CD4-positive, alpha-beta T cell treated with Interleukin-4 for 4 hours (primary cell): ENCODE results near the gene SLC36A4.
"Not testable (repeated sequence)": the region's sequence is repeated elsewhere in the genome, so short reads cannot be mapped to it uniquely, and the experiment has no call there.

Experiments used
- DNase-seq: peaks from one replicate; pipeline ENCODE4 v3.0.0-alpha.2; 2020

Gene SLC36A4

DNA sequence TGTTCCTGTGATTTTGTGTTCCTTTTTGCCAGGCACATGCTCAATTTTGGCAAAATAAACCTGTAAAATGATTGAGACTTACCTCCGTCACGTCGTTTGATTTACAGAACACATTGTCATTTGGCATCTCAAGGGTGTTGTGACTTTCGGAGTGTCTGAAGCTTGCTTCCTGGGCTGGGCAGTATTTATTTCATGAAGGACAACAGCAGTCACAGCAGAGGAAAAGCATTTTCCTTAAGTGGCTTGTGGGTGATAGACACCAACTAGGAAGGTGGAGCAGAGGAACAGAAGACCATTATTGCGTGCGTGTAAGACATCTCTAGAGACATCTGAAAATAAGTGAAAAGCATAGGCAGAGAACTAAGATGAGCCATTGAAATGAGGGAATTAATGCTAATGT is 80.2 kb downstream of the SLC36A4 start:
- DNase-seq, result no peak

DNA sequence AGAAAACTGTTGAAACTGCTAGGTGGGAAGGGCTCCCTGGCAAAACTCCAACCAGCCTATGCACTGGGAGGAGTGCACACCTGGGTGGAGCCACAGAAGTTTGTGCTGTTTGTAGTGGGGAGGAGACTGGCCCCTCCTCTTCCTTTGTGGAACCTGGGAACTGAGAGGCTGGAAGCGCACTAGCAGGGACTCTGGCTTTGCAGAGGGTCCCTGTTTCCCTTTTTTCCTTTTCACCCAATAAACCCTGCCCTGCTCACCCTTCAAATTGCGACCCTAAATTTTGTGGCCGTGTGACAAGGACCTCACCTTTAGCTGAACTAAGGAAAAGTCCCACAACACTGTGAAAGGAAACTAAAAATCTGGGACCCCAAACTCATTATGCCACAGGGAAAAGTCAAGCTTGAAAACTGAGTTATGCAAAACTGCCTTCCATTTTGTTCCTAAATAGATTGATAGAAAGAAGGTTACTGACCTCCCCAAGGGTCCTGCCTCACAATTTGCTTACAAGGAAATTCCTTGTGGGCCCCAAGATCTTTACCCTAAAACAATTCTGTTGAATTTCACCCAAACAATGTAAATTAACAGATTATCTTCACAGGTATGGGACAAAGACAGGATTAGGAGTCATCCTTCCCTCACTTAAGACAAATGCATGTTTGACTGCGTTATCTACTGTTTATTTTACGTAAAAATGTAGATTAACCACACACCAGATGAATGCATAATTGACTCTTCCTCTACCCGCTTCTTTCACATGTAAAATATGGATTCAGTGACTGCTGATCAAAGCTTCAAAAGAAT is 81.0 kb downstream of the SLC36A4 start:
- DNase-seq, result no peak

DNA sequence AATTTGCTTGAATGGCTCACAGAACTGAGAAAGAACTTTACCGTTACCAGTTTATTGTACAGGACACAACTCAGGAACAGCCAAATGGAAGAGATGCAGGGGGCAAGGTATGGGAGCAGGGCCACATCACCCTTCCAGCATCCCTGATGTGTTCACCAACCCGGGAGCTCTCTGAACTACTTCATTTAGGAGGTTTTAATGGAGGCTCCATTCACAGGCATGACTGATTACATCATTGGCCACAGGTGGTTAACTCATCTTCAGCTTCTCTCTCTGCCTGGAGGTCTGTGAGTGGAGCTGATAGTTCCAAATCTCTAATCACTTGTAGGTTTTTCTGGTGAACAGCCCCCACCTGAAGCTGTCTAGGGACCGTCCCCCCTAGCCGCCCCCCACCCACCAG is 83.5 kb downstream of the SLC36A4 start:
- DNase-seq, result no peak

DNA sequence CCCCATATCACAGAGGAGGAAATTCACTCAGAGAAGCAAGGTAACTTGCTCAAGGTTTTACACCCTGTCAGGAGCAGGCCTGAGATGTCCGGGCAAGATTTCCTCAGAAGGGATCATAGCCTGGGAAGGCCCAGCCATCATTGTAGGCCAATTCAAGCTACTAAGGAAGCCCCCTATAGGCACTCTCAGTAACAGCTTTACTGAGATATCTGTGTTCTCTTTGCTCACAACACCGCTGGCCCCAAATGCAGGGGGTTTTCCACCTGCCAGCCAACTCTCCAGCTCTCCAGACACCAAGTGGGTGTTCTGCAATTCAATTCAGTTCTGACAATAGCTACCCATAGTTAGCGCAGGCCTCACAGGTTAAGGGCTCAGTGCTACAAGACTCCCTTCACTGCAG is 84.0 kb downstream of the SLC36A4 start:
- DNase-seq, result no peak

DNA sequence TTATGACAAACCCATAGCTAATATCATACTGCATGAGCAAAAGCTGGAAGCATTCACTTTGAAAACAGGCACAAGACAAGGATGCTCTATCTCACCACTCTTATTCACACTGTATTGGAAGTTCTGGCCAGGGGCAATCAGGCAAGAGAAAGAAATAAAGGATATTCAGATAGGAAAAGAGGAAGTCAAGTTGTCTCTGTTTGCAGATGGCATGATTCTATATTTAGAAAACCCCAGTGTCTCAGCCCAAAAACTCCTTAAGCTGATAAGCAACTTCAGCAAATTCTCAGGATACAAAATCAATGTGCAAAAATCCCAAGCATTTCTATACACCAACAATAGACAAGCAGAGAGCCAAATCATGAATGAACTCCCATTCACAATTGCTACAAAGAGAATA is 86.6 kb downstream of the SLC36A4 start:
- not testable (repeated sequence) for DNase-seq

DNA sequence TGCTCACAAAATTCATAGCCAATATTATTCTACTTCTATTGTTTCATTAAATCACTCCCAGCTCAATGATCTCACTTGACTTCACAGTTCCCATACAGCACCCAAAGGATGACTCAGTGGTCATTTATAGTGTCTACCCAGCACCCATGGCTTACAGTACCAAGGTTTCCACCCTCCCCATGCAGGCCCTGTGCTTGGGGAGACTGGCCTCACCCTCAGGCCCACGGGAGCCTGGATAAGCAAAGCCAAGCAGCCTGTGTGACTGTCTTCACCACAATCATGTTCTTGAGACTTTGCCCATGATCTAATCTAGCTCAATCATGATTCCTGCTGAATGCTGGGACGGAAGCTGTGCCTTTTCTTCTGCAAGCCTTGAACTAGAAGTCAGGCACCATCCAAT is 97.6 kb downstream of the SLC36A4 start:
- DNase-seq, result no peak

DNA sequence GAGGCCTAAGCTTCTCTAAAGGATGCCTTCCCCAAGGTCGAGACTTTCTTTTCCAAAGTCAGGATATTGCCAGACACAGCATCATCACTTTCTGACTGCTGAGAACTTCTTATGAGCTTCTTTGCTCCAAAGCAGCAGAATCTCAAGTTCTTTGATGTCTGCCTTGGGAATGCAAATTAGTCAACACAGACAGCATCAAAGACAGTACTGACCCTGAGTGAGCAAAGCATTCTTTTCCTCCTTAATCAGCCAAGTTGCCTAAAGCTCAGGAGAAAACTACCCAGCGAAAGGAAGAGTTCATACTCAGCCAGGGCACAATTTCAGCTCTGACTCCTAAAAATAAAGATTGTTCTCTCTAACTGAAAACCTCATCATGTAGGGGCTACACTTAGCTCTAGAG is 98.0 kb downstream of the SLC36A4 start:
- no peak for DNase-seq
